Measurements from ENCODE around the gene EFTUD2.
A peak's percentile ranks its signal among the peaks of the same experiment; 100 is the strongest.

EFTUD2 gene

DNA sequence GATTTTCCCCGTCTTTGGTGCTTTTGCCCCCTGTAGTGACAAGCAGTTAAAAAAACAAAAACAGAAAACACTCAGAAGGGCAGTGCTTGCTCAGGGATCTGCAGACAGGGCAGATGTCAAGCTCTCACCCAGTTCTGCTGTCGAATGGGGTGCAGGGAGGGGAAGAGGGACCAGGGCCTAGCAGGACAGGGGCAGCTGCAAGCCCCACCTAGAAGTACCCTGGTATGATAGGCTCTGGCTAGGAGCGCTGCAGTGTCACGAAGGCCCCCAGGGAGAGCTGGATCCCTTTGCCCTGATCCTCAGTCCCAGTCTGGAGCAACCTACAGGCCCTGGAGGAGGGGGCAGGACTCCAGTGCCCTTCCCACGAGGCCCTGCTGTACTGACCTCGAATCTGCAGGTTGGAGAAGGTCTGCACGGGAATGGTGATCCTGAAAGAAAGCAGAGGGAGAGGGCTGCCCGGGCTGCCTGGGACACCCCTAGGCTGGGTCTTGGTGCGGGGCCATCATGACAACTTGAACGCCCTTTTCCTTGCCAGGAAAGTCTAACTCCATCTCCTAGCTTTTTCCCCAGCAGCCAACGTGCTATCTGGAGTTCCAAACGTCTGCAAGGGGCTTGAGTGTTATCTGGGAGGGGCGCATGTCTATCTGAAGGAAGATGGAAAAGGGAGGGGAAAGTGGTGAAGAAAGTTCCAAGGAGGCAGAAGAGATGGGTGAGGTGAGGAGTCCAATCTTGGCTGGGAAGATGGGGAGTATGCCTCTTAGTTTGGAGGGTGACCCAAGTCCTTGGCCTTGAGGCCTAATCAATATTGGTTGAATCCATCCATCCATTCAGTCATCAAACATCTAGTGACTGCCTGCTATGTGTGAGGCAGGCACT, 11.2 kb upstream of the EFTUD2 start:
- no peak for DNase-seq (ENCODE audit: low read depth, low spot score)

GRCh38 chr17:44909681-44910144, 10.5 kb upstream of the EFTUD2 start:
- DNase-seq (ENCODE audit: low read depth, low spot score) = peak; percentile 83

- DNase-seq (ENCODE audit: low read depth, low spot score) = no peak
These were observed 9.6 kb upstream of the EFTUD2 start for GRCh38 chr17:44908761-44909326.

GRCh38 chr17:44907729-44908470, 8.7 kb upstream of the EFTUD2 start:
- no peak for DNase-seq (ENCODE audit: low read depth, low spot score)

DNA sequence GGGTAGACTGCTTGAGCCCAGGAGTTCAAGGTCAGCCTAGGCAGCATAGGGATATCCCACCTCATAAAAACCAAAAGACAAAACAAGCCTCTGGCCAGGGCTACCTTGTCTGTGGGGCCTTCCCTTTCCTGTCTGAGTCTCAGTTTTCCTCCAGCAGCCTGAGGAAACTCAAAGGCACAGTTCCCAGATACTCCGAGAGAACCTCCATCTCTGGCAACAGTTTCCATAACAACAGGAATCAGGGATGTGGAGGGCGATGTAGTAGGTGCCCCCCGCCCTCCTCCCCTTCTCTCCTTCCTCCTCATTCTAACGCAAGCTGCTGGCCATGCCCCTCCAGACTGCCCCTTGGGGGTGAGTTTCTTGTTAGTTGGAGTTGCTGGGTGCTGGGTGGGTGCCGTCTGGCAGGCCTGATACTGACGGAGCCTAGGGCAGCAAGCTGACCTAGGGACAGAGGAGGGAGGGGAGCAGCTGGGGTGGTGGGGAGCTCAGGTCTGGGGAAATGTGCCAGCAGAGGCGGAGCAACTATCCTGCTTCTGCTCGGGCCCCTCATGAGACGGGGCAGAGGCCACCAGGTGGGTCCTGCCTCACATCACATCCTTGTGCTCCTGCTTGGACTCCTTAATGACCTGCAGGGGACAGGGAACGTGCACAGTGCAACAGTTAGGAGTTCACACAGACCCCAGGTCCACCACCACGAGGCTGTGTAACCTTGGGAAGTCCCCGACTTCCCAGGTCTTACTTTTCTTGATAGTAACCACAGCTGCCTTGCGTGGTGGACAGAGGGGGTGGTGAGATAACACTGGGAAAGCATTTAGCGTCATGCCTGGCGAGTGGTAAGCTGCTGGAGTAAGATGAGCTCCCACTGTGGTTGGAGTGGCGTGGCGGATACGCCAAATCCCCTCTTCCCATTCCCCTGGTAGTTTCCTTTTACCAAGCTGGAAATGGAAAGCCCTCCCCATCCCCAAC, 7.8 kb upstream of the EFTUD2 start:
- DNase-seq (ENCODE audit: low read depth, low spot score) = no peak

- peak; percentile 64 for DNase-seq (ENCODE audit: low read depth, low spot score)
These were observed 6.9 kb upstream of the EFTUD2 start for GRCh38 chr17:44906010-44906646.

DNA sequence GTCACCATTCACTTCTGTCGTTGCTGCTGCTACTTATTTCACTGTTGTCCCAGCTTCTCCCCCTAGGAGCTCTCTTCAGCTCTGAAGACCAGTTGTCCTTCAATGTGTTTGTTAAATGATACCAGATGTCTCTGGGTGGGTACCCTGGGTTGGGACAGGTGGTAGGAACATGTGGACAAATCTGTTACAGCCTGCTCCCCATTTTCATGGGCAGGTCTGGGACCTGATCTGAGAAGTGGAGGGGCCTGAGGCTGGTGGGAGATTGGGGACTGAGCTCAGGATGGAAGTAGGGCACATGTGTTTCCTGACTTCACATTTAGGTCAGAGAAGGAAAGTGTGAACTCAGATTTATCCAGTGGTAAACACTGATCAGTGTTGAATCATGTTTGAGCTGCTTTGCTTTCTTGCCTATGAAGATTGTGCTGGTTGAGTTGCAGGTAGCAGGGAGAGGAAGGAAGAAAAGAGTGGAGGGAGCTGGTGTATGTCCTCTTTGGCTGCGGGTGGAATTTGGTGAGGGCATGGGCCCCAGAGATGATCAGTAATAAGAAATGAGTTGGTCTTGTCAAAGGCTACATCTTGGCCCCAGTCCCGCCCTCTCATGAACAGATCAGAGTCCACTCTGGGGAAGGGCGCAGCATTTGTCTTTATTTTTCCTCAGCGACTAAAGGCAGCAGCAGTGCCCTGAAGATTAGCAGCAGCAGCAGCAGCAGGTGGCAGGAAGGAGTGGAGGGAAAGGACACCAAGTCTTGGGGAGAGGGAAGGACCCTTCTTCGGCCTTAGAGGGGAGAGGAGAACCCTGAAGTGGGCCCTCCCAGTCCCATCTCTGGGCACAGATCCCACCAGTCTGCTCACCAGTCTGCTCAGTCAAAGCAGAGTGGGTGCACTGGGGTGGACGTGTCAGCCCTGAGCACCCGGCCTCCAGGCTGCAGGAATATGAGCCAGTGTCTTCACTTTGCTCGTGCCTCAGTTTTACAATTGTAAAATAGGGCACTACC, 6.1 kb upstream of the EFTUD2 start:
- no peak for DNase-seq (ENCODE audit: low read depth, low spot score)

GRCh38 chr17:44904001-44904984, 5.0 kb upstream of the EFTUD2 start:
- DNase-seq (ENCODE audit: low read depth, low spot score) = no peak

- no peak for DNase-seq (ENCODE audit: low read depth, low spot score)
These were observed 3.9 kb upstream of the EFTUD2 start for GRCh38 chr17:44903012-44903685.

GRCh38 chr17:44902135-44902760, 3.0 kb upstream of the EFTUD2 start:
- DNase-seq (ENCODE audit: low read depth, low spot score) = no peak

GRCh38 chr17:44901411-44901921, 2.2 kb upstream of the EFTUD2 start:
- peak; percentile 75 for DNase-seq (ENCODE audit: low read depth, low spot score)

GRCh38 chr17:44900894-44901293, 1.6 kb upstream of the EFTUD2 start:
- DNase-seq (ENCODE audit: low read depth, low spot score) = peak; percentile 86

GRCh38 chr17:44898768-44899073, 524 bp downstream of the EFTUD2 start:
- DNase-seq (ENCODE audit: low read depth, low spot score) = no peak

- no peak for DNase-seq (ENCODE audit: low read depth, low spot score)
These were observed 4.6 kb downstream of the EFTUD2 start for GRCh38 chr17:44894642-44895041.

- DNase-seq (ENCODE audit: low read depth, low spot score) = no peak
These were observed 7.0 kb downstream of the EFTUD2 start for GRCh38 chr17:44892250-44892649.

- no peak for DNase-seq (ENCODE audit: low read depth, low spot score)
These were observed 10.2 kb downstream of the EFTUD2 start for GRCh38 chr17:44889003-44889402.

Data from astrocyte of the hippocampus (primary cell).